ENCODE measurements around the gene DAB2IP.

The DAB2IP gene

GRCh38 chr9:121771851-121772599, 120.6 kb downstream of the DAB2IP start:
- WGBS, result 93% methylated on average over 16 of the region's 16 CpGs

GRCh38 chr9:121772600-121773285, 121.3 kb downstream of the DAB2IP start:
- H3K18ac ChIP-seq (ENCODE audit: low read depth in 1 of 2, low read length in 2 of 2), result no peak overlapping the region
- 96% methylated on average over 45 of the region's 45 CpGs for WGBS
- no peak overlapping the region for H4K8ac ChIP-seq (ENCODE audit: low read length)
- H2AK5ac ChIP-seq (ENCODE audit: low read length, severe bottlenecking), result no peak overlapping the region
- H3K9ac ChIP-seq (ENCODE audit: low read length), result no peak overlapping the region
- H3K27me3 ChIP-seq (ENCODE audit: control insufficient read depth in 1 of 2, insufficient read depth in 1 of 2, low read length in 2 of 2), result no peaks in the 10 kb centered on the region
- H2BK120ac ChIP-seq (ENCODE audit: low read depth, low read length), result no peak overlapping the region
- no peaks in the 10 kb centered on the region for H3K9me3 ChIP-seq (ENCODE audit: control insufficient read depth, low read length)
- peaks cover 9% of the 10 kb centered on the region for H3K79me1 ChIP-seq (replicated peaks; ENCODE audit: low read length, poor library complexity, severe bottlenecking)
- no peak overlapping the region for H3K27ac ChIP-seq (ENCODE audit: low read length, poor library complexity, severe bottlenecking)
- H2BK12ac ChIP-seq (ENCODE audit: low read length in 2 of 2), result no peak overlapping the region
- H3K14ac ChIP-seq (ENCODE audit: low read length in 2 of 2), result no peak overlapping the region
- no peak overlapping the region for H3K4ac ChIP-seq (ENCODE audit: low read depth in 1 of 2, low read length in 2 of 2)
- H2AFZ ChIP-seq (ENCODE audit: low read depth, low read length), result no peak overlapping the region
- H3K4me3 ChIP-seq (ENCODE audit: insufficient read depth in 1 of 2, low read depth in 1 of 2, low read length in 2 of 2), result no peak overlapping the region
- DNase-seq, result no peak
- H4K91ac ChIP-seq (ENCODE audit: low read length), result no peak overlapping the region
- H3K23ac ChIP-seq (ENCODE audit: low read length in 2 of 2), result no peak overlapping the region
- H3K4me2 ChIP-seq (ENCODE audit: low read length, poor library complexity, severe bottlenecking), result no peak overlapping the region
- H3K4me1 ChIP-seq (ENCODE audit: control insufficient read depth, insufficient read depth, low read depth, low read length), result peaks cover 5% of the 10 kb centered on the region
- no peak overlapping the region for H2BK15ac ChIP-seq (ENCODE audit: low read depth, poor library complexity, severe bottlenecking)
- H2BK5ac ChIP-seq (ENCODE audit: low read depth, low read length, poor library complexity, severe bottlenecking), result no peak overlapping the region
- H3K36me3 ChIP-seq (ENCODE audit: control insufficient read depth in 1 of 2, insufficient read depth in 2 of 2, low read depth in 1 of 2, low read length in 2 of 2), result peaks cover 42 to 88% of the 10 kb centered on the region in 2 experiments

More at GRCh38 chr9:121771851-121772599, 120.6 kb downstream of the DAB2IP start:
- Histone ChIP-seq H3K27me3 (ENCODE audit: control insufficient read depth in 1 of 2, insufficient read depth in 1 of 2, low read length in 2 of 2) (no peaks in the 10 kb centered on the region), H2AFZ (ENCODE audit: low read depth, low read length) (no peak overlapping the region), H2BK120ac (ENCODE audit: low read depth, low read length) (no peak overlapping the region), H3K4me3 (ENCODE audit: insufficient read depth in 1 of 2, low read depth in 1 of 2, low read length in 2 of 2) (no peak overlapping the region), H3K23ac (ENCODE audit: low read length in 2 of 2) (no peak overlapping the region), H2BK15ac (ENCODE audit: low read depth, poor library complexity, severe bottlenecking) (peak overlapping the region; percentile 46), H4K8ac (ENCODE audit: low read length) (no peak overlapping the region), H3K36me3 (ENCODE audit: control insufficient read depth in 1 of 2, insufficient read depth in 2 of 2, low read depth in 1 of 2, low read length in 2 of 2) (peaks cover 40 to 94% of the 10 kb centered on the region in 2 experiments), H3K18ac (ENCODE audit: low read depth in 1 of 2, low read length in 2 of 2) (peak overlapping the region in 1 of 2 experiments; percentile 7), H3K9ac (ENCODE audit: low read length) (no peak overlapping the region), H3K14ac (ENCODE audit: low read length in 2 of 2) (no peak overlapping the region), H3K4me1 (ENCODE audit: control insufficient read depth, insufficient read depth, low read depth, low read length) (peaks cover 7% of the 10 kb centered on the region), H3K27ac (ENCODE audit: low read length, poor library complexity, severe bottlenecking) (no peak overlapping the region), H2BK5ac (ENCODE audit: low read depth, low read length, poor library complexity, severe bottlenecking) (no peak overlapping the region), H2BK12ac (ENCODE audit: low read length in 2 of 2) (no peak overlapping the region), H3K9me3 (ENCODE audit: control insufficient read depth, low read length) (no peaks in the 10 kb centered on the region), H3K4ac (ENCODE audit: low read depth in 1 of 2, low read length in 2 of 2) (no peak overlapping the region), H4K91ac (ENCODE audit: low read length) (peak overlapping the region; percentile 72), H3K79me1 (replicated peaks; ENCODE audit: low read length, poor library complexity, severe bottlenecking) (peaks cover 9% of the 10 kb centered on the region), H3K4me2 (ENCODE audit: low read length, poor library complexity, severe bottlenecking) (no peak overlapping the region), H2AK5ac (ENCODE audit: low read length, severe bottlenecking) (no peak overlapping the region)
- DNase-seq, result no peak

- Histone ChIP-seq H2BK15ac (ENCODE audit: low read depth, poor library complexity, severe bottlenecking) (no peak overlapping the region), H3K9me3 (ENCODE audit: control insufficient read depth, low read length) (peaks cover 7% of the 10 kb centered on the region), H3K4ac (ENCODE audit: low read depth in 1 of 2, low read length in 2 of 2) (no peak overlapping the region), H2AK5ac (ENCODE audit: low read length, severe bottlenecking) (no peak overlapping the region), H2BK12ac (ENCODE audit: low read length in 2 of 2) (no peak overlapping the region), H3K18ac (ENCODE audit: low read depth in 1 of 2, low read length in 2 of 2) (no peak overlapping the region), H2BK120ac (ENCODE audit: low read depth, low read length) (no peak overlapping the region), H3K4me2 (ENCODE audit: low read length, poor library complexity, severe bottlenecking) (no peak overlapping the region), H3K79me1 (replicated peaks; ENCODE audit: low read length, poor library complexity, severe bottlenecking) (peaks cover 10% of the 10 kb centered on the region), H3K14ac (ENCODE audit: low read length in 2 of 2) (peak overlapping the region in 1 of 2 experiments; percentile 23), H3K23ac (ENCODE audit: low read length in 2 of 2) (no peak overlapping the region), H4K91ac (ENCODE audit: low read length) (no peak overlapping the region), H3K27ac (ENCODE audit: low read length, poor library complexity, severe bottlenecking) (no peak overlapping the region), H2AFZ (ENCODE audit: low read depth, low read length) (no peak overlapping the region), H3K4me3 (ENCODE audit: insufficient read depth in 1 of 2, low read depth in 1 of 2, low read length in 2 of 2) (no peak overlapping the region), H4K8ac (ENCODE audit: low read length) (no peak overlapping the region), H3K36me3 (ENCODE audit: control insufficient read depth in 1 of 2, insufficient read depth in 2 of 2, low read depth in 1 of 2, low read length in 2 of 2) (peaks cover 48 to 81% of the 10 kb centered on the region in 2 experiments), H2BK5ac (ENCODE audit: low read depth, low read length, poor library complexity, severe bottlenecking) (no peak overlapping the region), H3K9ac (ENCODE audit: low read length) (no peak overlapping the region), H3K4me1 (ENCODE audit: control insufficient read depth, insufficient read depth, low read depth, low read length) (peaks cover 5% of the 10 kb centered on the region), H3K27me3 (ENCODE audit: control insufficient read depth in 1 of 2, insufficient read depth in 1 of 2, low read length in 2 of 2) (no peaks in the 10 kb centered on the region)
- DNase-seq, result no peak
- WGBS, result 97% methylated on average over 16 of the region's 18 CpGs
Observed at GRCh38 chr9:121773286-121773953, 122.0 kb downstream of the DAB2IP start.
